ENCODE measurements around the gene GJA10.

The GJA10 gene

GRCh38 chr6:89944826-89945407 is 50.6 kb downstream of the GJA10 start:
- DNase-seq (ENCODE audit: low read depth in 2 of 2), result no peak

Measured in stimulated activated CD4-positive, alpha-beta T cell treated with anti-CD3 and anti-CD28 coated beads, Interleukin-15, amount 100 ng/mL, for 48 hours (primary cell).